GM12891 (cell line): Measurements from ENCODE around the gene VEGFD.

Source experiments
- PAX5 ChIP-seq: IDR thresholded peaks from 2 replicates; pipeline ENCODE4 v1.6.1; 2011; ENCODE audit warnings: low read length, moderate library complexity, mild to moderate bottlenecking; ENCODE audit not compliant: insufficient read depth, severe bottlenecking
- POLR2A ChIP-seq: IDR thresholded peaks from 2 replicates; pipeline ENCODE4 v1.6.1; 2011; ENCODE audit warnings: low read depth, low read length, control low read depth
- POLR2AphosphoS5 ChIP-seq: IDR thresholded peaks from 2 replicates; pipeline ENCODE4 v1.6.1; 2011; ENCODE audit warnings: low read depth, low read length, control low read depth
- SPI1 ChIP-seq: IDR thresholded peaks from 2 replicates; pipeline ENCODE4 v1.6.1; 2011; ENCODE audit warnings: low read depth, low read length, control low read depth

- TF ChIP-seq SPI1, result no peak
- TF ChIP-seq POLR2AphosphoS5, result no peak
- no peak for TF ChIP-seq POLR2A
- TF ChIP-seq PAX5, result no peak
Measured at GRCh38 chrX:15315509-15315908, 68.7 kb downstream of the VEGFD start, which contains the start of gene ASB11.
